ENCODE data around the gene UBE2I. TPM values are rescaled to one million over a fixed set of nuclear protein-coding genes. Genes with fewer than 3 reads are reported as not detected.

The UBE2I gene
- total RNA-seq, 2 experiments from 2014 or later = 245 to 254 TPM

GRCh38 chr16:1297018-1297696 is 12.3 kb upstream of the UBE2I start:
- DNase-seq = peak; percentile 37
- Mint-ChIP-seq H3K36me3 (ENCODE audit: low read depth) (no peaks in the 10 kb centered on the region), H3K9me3 (no peaks in the 10 kb centered on the region), H3K4me3 (no peak overlapping the region), H3K27me3 (peaks cover 10% of the 10 kb centered on the region), H3K4me1 (ENCODE audit: low read depth) (peaks cover 8% of the 10 kb centered on the region), H3K27ac (no peak overlapping the region)
- ATAC-seq = peak; percentile 66
- intact Hi-C loops (cut with micrococcal nuclease) = no loop called here
- ChIA-PET CTCF (no interaction called here), POLR2A (no interaction called here)
- TF ChIP-seq CTCF (IDR thresholded peaks at IDR 0.05) = no peak

- no peak overlapping the region for H3K27ac Mint-ChIP-seq
- no peaks in the 10 kb centered on the region for H3K36me3 Mint-ChIP-seq (ENCODE audit: low read depth)
- POLR2A ChIA-PET = no interaction called here
These were observed 11.0 kb upstream of the UBE2I start for GRCh38 chr16:1298406-1298805.

DNA sequence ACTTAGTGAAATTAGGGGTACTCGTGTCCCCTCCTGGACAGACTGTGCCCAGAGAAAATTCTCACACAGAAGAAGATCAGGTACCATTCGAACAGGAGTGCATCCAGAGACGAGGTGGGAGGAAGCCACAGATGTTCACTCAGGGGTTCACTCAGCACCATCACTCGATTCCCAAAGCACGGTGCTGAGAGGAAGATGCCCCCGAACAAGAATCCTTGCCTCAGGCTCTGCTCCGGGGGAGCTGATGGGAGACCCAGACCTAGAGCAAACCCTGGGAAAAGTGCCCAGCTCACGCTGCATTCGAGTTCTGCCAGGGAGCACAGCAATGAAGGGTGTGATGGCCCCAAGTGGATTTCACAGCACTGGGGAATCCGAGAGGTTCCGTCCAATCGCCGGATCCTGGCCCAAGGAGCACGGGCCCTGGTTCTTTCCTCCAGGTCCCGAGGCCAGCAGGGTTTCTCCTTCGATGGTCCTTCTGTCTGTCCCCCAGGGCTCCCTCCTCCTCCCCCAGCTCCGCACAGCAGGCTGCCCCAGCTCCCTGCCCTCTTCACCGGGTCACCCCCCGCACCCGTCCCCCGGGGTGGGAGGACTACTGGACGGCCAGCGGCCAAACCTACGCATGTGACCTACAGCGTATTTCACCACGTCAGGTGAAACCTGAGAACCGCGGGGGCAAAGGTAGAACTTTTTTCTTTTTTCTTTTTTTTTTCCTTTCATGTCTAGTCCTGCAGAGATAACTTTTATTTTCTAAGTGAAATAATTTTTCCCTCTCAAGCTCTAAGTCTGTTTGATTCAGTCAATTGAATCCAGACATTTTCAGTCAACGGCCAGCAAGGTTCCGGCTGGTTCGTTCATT is 10.2 kb upstream of the UBE2I start:
- H3K27ac Mint-ChIP-seq = no peak overlapping the region
- CTCF ChIA-PET = interaction anchor here (2.3 kb wide), 1 partner anchor 36 kb away, joined by 7 read pairs; no protein-coding TSS in a partner anchor
- ATAC-seq = no peak
- POLR2A ChIA-PET = no interaction called here
- no peaks in the 10 kb centered on the region for H3K36me3 Mint-ChIP-seq (ENCODE audit: low read depth)
- H3K9me3 Mint-ChIP-seq = no peaks in the 10 kb centered on the region
- peaks cover 19% of the 10 kb centered on the region for H3K4me1 Mint-ChIP-seq (ENCODE audit: low read depth)
- intact Hi-C loops (cut with micrococcal nuclease) = no loop called here
- no peak for DNase-seq
- no peak overlapping the region for H3K4me3 Mint-ChIP-seq
- H3K27me3 Mint-ChIP-seq = peaks cover 6% of the 10 kb centered on the region
- TF ChIP-seq CTCF (IDR thresholded peaks at IDR 0.05) = no peak

More at GRCh38 chr16:1298406-1298805, 11.0 kb upstream of the UBE2I start:
- ATAC-seq (no peak), DNase-seq (no peak)
- peaks cover 11% of the 10 kb centered on the region for H3K4me1 Mint-ChIP-seq (ENCODE audit: low read depth)
- no peak for TF ChIP-seq CTCF (IDR thresholded peaks at IDR 0.05)
- intact Hi-C loops (cut with micrococcal nuclease) = no loop called here
- H3K4me3 Mint-ChIP-seq = no peak overlapping the region
- peaks cover 10% of the 10 kb centered on the region for H3K27me3 Mint-ChIP-seq
- no peaks in the 10 kb centered on the region for H3K9me3 Mint-ChIP-seq
- CTCF ChIA-PET = no interaction called here

DNA sequence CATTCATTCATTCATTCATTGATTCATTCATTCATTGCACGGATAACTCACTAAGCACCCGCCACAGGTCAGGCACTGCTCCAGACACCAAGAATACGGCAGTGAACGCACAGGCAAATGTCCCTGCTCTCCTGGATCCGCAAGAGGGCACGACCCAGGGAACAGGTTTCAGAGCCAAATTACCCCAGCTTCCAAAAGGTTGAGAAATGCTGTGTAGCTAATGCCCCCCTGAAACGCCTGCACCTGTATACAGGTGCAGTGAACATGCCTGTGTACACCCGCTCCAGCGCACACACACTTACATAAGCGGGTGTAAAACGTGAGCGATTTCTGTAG is 9.6 kb upstream of the UBE2I start:
- ATAC-seq = no peak
- Mint-ChIP-seq H3K36me3 (ENCODE audit: low read depth) (no peaks in the 10 kb centered on the region), H3K27me3 (peaks cover 4% of the 10 kb centered on the region), H3K4me3 (no peak overlapping the region), H3K4me1 (ENCODE audit: low read depth) (peaks cover 24% of the 10 kb centered on the region), H3K9me3 (no peaks in the 10 kb centered on the region), H3K27ac (no peak overlapping the region)
- POLR2A ChIA-PET = no interaction called here
- DNase-seq = no peak
- CTCF ChIA-PET = interaction anchor here (0.7 to 2.3 kb wide), 3 partner anchors 36 to 53 kb away, joined by 4 to 7 read pairs (median 4); no protein-coding TSS in a partner anchor
- intact Hi-C loops (cut with micrococcal nuclease) = no loop called here
- no peak for TF ChIP-seq CTCF (IDR thresholded peaks at IDR 0.05)

All from activated CD8-positive, alpha-beta T cell treated with anti-CD3 and anti-CD28 coated beads for 36 hours (primary cell).